PFSK-1 (cell line): Measurements from ENCODE around the gene EED.

Experiments
- FOXP2 ChIP-seq: optimal IDR thresholded peaks from 2 replicates; pipeline ENCODE3; 2011; ENCODE audit warnings: borderline replicate concordance, control low read depth, inconsistent platforms; ENCODE audit not compliant: insufficient read depth; ENCODE audit errors: extremely low read length, extremely low read depth
- POLR2AphosphoS5 ChIP-seq: IDR thresholded peaks from 2 replicates; pipeline ENCODE4 v1.6.1; 2012; ENCODE audit warnings: low read depth, mild to moderate bottlenecking, control low read depth, low read length, moderate library complexity
- SIN3A ChIP-seq: IDR thresholded peaks from 2 replicates; pipeline ENCODE4 v1.6.1; 2012; ENCODE audit warnings: mild to moderate bottlenecking, low read length, moderate library complexity, borderline replicate concordance; ENCODE audit not compliant: insufficient read depth
- TAF1 ChIP-seq: IDR thresholded peaks from 2 replicates; pipeline ENCODE4 v1.6.1; 2012; ENCODE audit warnings: low read length, control low read depth, borderline replicate concordance; ENCODE audit not compliant: insufficient read depth
- TF ChIP-seq, protein P1 (sequence below), 2 experiments: IDR thresholded peaks; 2 replicates each; pipeline versions ENCODE4 v1.6.1 to v1.8.0; 2011 to 2012; ENCODE audit warnings: low read depth in 2 of 2, low read length in 2 of 2, control low read depth in 1 of 2, inconsistent platforms in 1 of 2, mild to moderate bottlenecking in 1 of 2, moderate library complexity in 1 of 2; ENCODE audit not compliant: insufficient read depth in 1 of 2

DNA sequence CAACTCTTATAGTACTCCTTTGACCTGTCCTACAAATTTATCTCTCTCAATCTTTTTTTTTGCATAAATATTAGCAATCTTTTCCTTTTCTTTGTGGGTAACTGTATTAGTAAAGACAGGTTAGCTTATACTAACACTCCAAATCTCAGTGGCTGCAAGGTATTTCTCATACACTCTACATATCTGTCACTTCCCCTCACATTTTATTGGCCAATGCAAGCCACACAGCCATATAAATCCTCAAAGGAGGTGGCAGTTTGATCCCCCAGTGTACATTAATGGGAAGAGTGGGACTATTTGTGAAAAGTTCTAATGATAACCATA is 42.6 kb upstream of the EED start:
- TF ChIP-seq FOXP2 (no peak), POLR2AphosphoS5 (no peak), TAF1 (no peak), SIN3A (no peak)
- TF ChIP-seq, protein P1, sequence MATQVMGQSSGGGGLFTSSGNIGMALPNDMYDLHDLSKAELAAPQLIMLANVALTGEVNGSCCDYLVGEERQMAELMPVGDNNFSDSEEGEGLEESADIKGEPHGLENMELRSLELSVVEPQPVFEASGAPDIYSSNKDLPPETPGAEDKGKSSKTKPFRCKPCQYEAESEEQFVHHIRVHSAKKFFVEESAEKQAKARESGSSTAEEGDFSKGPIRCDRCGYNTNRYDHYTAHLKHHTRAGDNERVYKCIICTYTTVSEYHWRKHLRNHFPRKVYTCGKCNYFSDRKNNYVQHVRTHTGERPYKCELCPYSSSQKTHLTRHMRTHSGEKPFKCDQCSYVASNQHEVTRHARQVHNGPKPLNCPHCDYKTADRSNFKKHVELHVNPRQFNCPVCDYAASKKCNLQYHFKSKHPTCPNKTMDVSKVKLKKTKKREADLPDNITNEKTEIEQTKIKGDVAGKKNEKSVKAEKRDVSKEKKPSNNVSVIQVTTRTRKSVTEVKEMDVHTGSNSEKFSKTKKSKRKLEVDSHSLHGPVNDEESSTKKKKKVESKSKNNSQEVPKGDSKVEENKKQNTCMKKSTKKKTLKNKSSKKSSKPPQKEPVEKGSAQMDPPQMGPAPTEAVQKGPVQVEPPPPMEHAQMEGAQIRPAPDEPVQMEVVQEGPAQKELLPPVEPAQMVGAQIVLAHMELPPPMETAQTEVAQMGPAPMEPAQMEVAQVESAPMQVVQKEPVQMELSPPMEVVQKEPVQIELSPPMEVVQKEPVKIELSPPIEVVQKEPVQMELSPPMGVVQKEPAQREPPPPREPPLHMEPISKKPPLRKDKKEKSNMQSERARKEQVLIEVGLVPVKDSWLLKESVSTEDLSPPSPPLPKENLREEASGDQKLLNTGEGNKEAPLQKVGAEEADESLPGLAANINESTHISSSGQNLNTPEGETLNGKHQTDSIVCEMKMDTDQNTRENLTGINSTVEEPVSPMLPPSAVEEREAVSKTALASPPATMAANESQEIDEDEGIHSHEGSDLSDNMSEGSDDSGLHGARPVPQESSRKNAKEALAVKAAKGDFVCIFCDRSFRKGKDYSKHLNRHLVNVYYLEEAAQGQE (IDR thresholded peaks at IDR 0.05; ENCODE audit: insufficient read depth in 1 of 2, low read depth in 2 of 2, low read length in 2 of 2) = no peak
